ENCODE measurements around the gene EXOC6. TPM values are rescaled to one million over a fixed set of nuclear protein-coding genes. Genes with fewer than 3 reads are reported as not detected.
"Not testable (repeated sequence)": the region's sequence is repeated elsewhere in the genome, so short reads cannot be mapped to it uniquely, and the experiment has no call there.

EXOC6 gene
- total RNA-seq, 3 donors from 2014 or later: 7.0 to 26.1 (median 16.1) TPM

DNA sequence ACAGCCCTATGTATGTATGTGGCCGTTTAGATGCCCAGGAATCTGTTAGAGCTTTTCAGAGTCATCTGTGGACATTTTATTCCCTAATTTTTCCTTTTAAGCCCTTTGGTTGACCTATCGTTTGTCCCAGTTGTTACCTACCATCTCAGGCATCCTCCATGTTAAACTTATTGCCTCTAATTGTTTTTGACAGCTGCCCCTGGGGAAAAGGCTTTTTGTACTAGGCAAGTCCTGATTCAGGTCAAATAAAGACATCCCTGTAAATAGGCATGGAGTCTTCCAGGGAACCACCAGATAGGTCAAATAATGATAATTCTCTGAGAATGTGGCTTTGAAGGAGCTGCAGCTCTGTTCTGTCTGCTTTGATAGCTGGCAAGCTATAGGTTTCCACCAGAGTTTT, 124.6 kb downstream of the EXOC6 start:
- Histone ChIP-seq H3K4me1 (no peaks in the 10 kb centered on the region), H3K9me3 (no peaks in the 10 kb centered on the region), H3K27me3 (no peaks in the 10 kb centered on the region), H3K4me3 (no peak overlapping the region), H3K27ac (no peak overlapping the region), H3K36me3 (no peaks in the 10 kb centered on the region)
- DNase-seq (ENCODE audit: low spot score in 2 of 2): no peak
- intact Hi-C loops (cut with DNase I; ENCODE audit: low total_unique reads): no loop called here
- TF ChIP-seq POLR2AphosphoS5 (IDR thresholded peaks at IDR 0.05): no peak
- TF ChIP-seq POLR2A (IDR thresholded peaks at IDR 0.05): no peak
- TF ChIP-seq, protein P1, sequence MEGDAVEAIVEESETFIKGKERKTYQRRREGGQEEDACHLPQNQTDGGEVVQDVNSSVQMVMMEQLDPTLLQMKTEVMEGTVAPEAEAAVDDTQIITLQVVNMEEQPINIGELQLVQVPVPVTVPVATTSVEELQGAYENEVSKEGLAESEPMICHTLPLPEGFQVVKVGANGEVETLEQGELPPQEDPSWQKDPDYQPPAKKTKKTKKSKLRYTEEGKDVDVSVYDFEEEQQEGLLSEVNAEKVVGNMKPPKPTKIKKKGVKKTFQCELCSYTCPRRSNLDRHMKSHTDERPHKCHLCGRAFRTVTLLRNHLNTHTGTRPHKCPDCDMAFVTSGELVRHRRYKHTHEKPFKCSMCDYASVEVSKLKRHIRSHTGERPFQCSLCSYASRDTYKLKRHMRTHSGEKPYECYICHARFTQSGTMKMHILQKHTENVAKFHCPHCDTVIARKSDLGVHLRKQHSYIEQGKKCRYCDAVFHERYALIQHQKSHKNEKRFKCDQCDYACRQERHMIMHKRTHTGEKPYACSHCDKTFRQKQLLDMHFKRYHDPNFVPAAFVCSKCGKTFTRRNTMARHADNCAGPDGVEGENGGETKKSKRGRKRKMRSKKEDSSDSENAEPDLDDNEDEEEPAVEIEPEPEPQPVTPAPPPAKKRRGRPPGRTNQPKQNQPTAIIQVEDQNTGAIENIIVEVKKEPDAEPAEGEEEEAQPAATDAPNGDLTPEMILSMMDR (IDR thresholded peaks at IDR 0.05): no peak

DNA sequence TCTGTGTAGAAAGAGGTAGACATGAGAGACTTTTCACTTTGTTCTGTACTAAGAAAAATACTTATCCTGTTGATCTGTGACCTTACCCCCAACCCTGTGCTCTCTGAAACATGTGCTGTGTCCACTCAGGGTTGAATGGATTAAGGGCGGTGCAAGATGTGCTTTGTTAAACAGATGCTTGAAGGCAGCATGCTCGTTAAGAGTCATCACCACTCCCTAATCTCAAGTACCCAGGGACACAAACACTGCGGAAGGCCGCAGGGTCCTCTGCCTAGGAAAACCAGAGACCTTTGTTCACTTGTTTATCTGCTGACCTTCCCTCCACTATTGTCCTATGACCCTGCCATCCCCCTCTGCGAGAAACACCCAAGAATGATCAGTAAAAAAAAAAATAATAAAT, 128.0 kb downstream of the EXOC6 start:
- DNase-seq (ENCODE audit: low spot score in 2 of 2); H3K27ac ChIP-seq; H3K4me1 ChIP-seq; intact Hi-C loops (cut with DNase I; ENCODE audit: low total_unique reads); H3K27me3 ChIP-seq; H3K4me3 ChIP-seq; H3K36me3 ChIP-seq; H3K9me3 ChIP-seq: not testable (repeated sequence)

DNA sequence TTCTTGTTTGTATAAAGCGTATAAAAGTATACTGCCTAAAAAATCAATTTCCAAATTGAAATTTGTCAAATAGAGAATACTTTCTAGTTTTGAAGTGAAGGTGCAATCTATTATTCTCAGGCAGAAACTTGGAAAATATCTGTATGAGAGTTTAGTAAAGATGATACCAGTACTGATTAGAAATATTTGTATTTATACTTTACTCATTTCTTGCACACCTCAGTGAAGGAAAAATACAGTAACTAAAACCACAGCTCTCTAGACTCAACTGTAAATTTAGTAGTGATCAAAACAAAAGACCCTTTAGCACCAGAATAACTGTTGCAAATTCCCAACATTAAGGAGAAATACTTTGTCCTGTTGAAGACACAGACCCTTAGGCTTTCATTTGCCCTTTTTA, 140.9 kb downstream of the EXOC6 start:
- TF ChIP-seq, protein P1 (IDR thresholded peaks at IDR 0.05): no peak
- TF ChIP-seq POLR2AphosphoS5 (IDR thresholded peaks at IDR 0.05) (no peak), POLR2A (IDR thresholded peaks at IDR 0.05) (no peak)
- Histone ChIP-seq H3K9me3 (no peaks in the 10 kb centered on the region), H3K36me3 (no peaks in the 10 kb centered on the region), H3K27me3 (no peaks in the 10 kb centered on the region), H3K27ac (no peak overlapping the region), H3K4me1 (no peaks in the 10 kb centered on the region), H3K4me3 (no peak overlapping the region)
- intact Hi-C loops (cut with DNase I; ENCODE audit: low total_unique reads): no loop called here
- DNase-seq (ENCODE audit: low spot score in 2 of 2): no peak

DNA sequence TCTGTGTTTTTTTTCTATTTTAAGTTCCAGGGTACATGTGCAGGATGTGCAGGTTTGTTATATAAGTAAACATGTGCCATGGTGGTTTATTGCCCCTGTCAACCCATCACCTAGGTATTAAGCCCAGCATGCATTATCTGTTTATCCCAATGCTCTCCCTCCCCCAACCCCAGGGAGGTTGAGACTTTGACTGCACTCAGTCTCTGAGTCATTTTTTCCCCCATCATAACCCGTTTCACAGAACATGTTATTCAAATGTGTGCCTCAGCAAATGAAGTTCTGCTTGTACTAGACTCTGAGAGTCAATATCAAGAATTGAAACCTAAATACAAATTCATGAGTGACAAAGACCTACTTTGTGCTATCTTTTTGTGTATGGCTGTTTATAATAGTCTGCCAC, 142.3 kb downstream of the EXOC6 start:
- DNase-seq (ENCODE audit: low spot score in 2 of 2): no peak
- Histone ChIP-seq H3K4me1 (no peaks in the 10 kb centered on the region), H3K4me3 (no peak overlapping the region), H3K27me3 (no peaks in the 10 kb centered on the region), H3K27ac (no peak overlapping the region), H3K36me3 (peaks cover 3% of the 10 kb centered on the region), H3K9me3 (no peaks in the 10 kb centered on the region)
- intact Hi-C loops (cut with DNase I; ENCODE audit: low total_unique reads): no loop called here
- TF ChIP-seq POLR2AphosphoS5 (IDR thresholded peaks at IDR 0.05) (no peak), POLR2A (IDR thresholded peaks at IDR 0.05) (no peak)
- TF ChIP-seq, protein P1 (IDR thresholded peaks at IDR 0.05): no peak

DNA sequence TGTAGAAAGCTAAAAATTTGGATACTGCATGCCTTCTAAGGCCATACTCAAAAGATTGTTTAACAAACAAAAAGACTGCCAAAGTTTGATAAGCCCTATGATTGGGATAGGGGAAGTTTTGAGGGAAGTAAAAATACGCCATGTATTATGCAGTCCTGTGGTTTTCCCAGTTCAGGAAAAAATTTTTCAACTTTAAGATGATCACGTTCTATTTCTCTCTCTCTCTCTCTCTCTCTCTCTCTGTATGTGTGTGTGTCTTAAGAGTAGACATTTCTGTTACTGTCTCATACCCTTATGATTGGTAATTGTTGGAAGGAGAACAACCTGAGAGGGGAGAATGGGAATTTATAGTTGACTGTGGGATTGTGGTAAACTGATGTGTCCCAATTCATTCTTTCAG, 143.2 kb downstream of the EXOC6 start:
- TF ChIP-seq POLR2A (IDR thresholded peaks at IDR 0.05): no peak
- TF ChIP-seq POLR2AphosphoS5 (IDR thresholded peaks at IDR 0.05): no peak
- TF ChIP-seq, protein P1 (IDR thresholded peaks at IDR 0.05): no peak
- DNase-seq (ENCODE audit: low spot score in 2 of 2): no peak
- H3K36me3 ChIP-seq: peaks cover 3% of the 10 kb centered on the region
- no peak overlapping the region for H3K27ac ChIP-seq
- intact Hi-C loops (cut with DNase I; ENCODE audit: low total_unique reads): no loop called here
- no peak overlapping the region for H3K4me3 ChIP-seq
- H3K9me3 ChIP-seq: no peaks in the 10 kb centered on the region
- H3K4me1 ChIP-seq: no peaks in the 10 kb centered on the region
- H3K27me3 ChIP-seq: no peaks in the 10 kb centered on the region

DNA sequence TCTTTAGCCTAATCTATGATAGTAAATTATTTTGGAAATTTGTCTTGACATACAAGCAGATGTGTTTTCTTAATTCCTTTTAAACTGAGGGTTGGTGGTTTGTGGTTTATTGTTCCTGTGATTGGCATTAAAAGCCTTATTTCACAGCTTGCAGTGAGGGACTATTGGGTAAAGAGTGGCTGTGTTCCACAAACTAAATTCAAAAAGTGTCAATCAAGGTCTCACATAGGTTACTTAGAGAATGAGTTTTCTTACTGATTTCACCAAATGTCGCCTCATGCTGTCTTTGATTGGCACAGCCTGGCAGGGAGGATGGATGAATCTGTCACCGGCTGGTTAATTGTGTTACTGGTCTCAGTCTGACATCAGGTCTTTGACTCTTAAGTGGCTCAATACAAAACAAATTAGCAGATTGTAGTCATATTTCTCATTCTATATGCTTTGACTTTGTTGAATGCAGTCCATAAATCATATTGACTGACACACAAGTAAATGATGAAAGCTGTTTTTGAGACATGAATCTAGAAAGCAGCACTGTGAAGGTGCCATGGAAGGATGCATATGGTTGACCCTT, 145.5 kb downstream of the EXOC6 start:
- no peak for DNase-seq (ENCODE audit: low spot score in 2 of 2)
- H3K9me3 ChIP-seq: no peaks in the 10 kb centered on the region
- H3K36me3 ChIP-seq: peaks cover 3% of the 10 kb centered on the region
- H3K4me3 ChIP-seq: no peak overlapping the region
- H3K27ac ChIP-seq: no peak overlapping the region
- H3K27me3 ChIP-seq: no peaks in the 10 kb centered on the region
- no peaks in the 10 kb centered on the region for H3K4me1 ChIP-seq
- intact Hi-C loops (cut with DNase I; ENCODE audit: low total_unique reads): no loop called here
- TF ChIP-seq, protein P1 (IDR thresholded peaks at IDR 0.05): no peak
- TF ChIP-seq POLR2A (IDR thresholded peaks at IDR 0.05) (no peak), POLR2AphosphoS5 (IDR thresholded peaks at IDR 0.05) (no peak)

All from breast epithelium (tissue), 4 donors.